Measurements from ENCODE around the gene CTNND1.
"Not testable (repeated sequence)": the region's sequence is repeated elsewhere in the genome, so short reads cannot be mapped to it uniquely, and the experiment has no call there.

Gene CTNND1, protein sequence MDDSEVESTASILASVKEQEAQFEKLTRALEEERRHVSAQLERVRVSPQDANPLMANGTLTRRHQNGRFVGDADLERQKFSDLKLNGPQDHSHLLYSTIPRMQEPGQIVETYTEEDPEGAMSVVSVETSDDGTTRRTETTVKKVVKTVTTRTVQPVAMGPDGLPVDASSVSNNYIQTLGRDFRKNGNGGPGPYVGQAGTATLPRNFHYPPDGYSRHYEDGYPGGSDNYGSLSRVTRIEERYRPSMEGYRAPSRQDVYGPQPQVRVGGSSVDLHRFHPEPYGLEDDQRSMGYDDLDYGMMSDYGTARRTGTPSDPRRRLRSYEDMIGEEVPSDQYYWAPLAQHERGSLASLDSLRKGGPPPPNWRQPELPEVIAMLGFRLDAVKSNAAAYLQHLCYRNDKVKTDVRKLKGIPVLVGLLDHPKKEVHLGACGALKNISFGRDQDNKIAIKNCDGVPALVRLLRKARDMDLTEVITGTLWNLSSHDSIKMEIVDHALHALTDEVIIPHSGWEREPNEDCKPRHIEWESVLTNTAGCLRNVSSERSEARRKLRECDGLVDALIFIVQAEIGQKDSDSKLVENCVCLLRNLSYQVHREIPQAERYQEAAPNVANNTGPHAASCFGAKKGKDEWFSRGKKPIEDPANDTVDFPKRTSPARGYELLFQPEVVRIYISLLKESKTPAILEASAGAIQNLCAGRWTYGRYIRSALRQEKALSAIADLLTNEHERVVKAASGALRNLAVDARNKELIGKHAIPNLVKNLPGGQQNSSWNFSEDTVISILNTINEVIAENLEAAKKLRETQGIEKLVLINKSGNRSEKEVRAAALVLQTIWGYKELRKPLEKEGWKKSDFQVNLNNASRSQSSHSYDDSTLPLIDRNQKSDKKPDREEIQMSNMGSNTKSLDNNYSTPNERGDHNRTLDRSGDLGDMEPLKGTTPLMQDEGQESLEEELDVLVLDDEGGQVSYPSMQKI

DNA sequence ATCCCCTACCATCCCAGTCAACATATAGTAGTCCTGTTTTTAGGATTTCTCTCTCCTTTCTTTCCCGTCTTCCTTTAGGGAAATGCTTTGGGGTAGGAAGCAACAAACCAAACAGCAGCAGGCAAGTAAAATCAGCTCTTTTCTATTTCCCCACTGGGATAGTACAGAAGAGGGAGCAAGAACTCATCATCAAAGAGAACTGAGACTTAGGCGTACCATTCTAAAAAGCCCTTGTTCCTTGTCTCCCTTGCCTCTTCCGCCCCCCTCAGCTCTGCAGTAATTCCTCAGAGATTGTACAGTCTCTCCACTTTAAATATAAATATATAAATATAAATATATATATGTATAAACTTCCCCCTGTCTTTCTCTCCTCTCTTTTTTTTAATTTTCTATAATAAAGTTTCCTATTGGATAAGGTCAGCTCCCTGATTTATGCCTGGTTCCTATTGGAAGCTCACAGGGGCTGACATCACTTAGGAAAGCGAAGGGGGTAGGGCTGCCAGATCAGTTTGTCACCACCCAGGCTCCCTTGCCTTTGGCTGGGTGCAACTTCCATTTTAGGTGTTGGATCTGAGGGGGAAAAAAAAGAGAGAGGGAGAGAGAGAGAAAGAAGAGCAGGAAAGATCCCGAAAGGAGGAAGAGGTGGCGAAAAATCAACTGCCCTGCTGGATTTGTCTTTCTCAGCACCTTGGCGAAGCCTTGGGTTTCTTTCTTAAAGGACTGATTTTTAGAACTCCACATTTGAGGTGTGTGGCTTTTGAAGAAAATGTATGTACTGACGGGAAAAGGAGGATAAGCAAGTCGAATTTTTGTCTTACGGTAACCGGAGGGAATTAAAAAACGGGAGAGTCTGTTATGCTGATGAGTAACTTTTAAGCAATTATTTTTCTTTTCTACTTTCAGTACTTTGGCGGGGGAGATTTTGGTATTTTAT lies at the start of gene CTNND1:
TSS of gene CTNND1 (plus strand) at position 502 of the 934 bp plus-strand sequence. CDS start 29,677 bp downstream, outside the sequence.
- peak in 57 of 58 donors; percentile 4 to 91 (median 74) for DNase-seq

DNA sequence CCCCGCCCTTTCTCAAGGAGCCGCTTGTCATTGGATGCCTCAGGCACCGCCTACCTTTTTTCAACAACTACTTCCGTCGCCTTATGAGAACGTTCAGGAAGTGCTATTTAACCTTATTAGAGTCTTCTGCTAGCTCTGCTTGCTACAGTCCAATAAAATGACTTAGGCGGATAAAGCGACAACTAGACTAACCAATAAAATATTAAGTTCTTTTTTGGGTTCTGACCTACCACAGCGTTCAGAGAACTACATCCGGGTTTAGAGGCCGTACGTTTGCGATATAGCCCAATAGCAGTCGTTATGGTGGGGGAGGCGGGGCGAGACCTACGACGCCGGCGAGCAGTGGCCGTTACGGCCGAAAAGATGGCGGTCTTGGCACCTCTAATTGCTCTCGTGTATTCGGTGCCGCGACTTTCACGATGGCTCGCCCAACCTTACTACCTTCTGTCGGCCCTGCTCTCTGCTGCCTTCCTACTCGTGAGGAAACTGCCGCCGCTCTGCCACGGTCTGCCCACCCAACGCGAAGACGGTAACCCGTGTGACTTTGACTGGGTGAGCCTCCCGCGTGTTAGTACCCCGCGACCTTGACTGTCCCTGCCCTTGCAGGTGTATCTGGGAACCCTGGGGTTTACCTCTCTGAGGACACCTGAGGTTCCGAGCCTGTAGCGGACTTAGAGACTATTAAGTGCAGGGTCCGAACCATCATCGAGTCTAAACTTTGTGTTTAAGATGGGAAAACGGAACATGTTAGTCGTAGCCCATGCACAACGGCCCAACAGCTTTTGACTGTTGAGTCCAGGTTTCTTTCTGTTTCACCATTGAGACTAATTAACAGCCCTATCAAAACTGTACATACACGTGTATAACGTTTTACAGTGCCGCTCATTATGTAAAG lies 49.1 kb upstream of the CTNND1 start, which contains the start of gene TMX2:
TSS of gene TMX2 (plus strand) at position 338 of the 895 bp plus-strand sequence. CDS start at position 364, 26 bp downstream.
- peak; percentile 47 to 99 (median 94) for DNase-seq

DNA sequence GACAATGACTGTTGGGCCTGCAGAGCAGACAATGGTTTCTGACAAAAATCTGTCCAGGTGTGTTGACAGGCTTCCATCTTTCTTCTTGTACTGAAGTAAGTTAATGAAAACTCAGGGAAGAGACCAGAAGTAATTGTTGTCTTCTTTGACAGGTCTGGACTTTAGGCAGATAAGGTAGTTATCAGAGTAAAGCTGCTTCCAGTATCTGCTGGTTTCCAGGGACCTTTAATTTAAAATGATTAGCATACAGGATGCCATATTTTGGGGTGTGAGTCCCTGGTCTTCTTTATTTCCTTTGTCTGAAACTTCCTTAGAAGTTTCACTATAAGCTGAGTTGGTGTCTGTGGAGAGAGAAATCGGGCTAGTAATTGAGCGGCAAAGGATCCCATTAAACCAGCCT lies 47.8 kb upstream of the CTNND1 start:
- no peak for DNase-seq

DNA sequence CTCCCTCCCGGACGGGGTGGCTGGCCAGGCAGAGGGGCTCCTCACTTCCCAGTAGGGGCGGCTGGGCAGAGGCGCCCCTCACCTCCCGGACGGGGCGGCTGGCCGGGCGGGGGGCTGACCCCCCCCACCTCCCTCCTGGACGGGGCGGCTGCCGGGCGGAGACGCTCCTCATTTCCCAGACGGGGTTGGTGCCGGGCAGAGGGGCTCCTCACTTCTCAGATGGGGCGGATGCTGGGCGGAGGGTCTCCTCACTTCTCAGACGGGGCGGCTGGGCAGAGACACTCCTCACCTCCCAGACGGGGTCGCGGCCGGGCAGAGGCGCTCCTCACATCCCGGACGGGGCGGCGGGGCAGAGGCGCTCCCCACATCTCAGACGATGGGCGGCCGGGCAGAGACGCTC lies 44.9 kb upstream of the CTNND1 start:
- DNase-seq, result not testable (repeated sequence)

DNA sequence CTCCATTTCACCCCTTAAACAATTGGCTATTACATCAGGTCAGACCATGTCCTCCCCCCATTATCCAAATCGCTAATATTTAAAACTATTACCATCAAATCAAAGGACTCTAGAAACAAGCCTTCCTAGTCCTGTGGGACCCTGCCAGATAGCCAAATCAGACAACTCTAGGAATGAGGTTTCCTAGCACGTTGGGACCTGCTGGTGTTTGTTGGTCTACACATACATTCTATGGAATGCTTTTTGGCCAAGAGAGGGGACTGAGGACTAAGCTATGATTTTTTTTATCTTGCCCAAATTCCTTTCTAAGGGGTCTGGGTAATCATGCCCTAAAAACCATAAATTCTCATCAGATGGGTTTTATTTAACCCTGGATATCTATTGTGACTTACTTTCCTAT lies 34.4 kb upstream of the CTNND1 start:
- DNase-seq, result no peak

DNA sequence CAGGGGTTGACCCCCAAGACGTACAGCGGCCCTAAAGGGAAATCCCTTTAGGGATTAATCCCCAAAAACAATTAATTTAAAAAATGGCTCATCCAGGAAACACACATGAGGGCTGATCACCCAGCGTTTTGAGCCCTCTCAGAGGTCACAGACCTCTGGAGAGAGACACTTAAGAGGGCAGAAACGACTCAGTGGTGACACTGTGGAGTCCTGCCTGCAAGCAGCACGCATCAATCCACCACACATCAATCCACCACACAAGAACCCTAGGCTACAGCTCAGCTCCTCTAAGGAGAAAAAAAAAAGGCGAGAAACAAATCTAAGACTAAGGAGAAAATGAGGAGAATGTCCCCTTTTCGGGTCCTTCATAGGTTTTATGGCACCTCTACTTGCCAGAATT lies 32.8 kb upstream of the CTNND1 start:
- DNase-seq, result no peak

DNA sequence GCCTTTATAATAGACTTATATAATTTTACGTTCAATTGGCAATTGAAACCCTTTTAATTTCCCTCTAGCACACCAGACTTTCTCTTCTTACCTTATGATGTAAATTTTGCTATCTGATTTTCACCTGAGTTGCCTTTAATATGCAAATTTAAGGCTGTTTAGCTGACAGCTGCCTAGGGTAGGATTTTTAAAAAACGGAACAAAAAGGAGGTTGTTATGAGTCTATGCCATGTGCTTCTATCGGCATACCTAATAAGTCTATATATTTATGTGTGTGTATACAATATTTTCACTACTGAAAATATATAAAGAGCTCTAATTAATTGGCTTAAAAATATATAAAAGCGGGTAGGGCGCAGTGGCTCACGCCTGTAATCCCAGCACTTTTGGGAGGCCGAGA lies 32.1 kb upstream of the CTNND1 start:
- no peak for DNase-seq

DNA sequence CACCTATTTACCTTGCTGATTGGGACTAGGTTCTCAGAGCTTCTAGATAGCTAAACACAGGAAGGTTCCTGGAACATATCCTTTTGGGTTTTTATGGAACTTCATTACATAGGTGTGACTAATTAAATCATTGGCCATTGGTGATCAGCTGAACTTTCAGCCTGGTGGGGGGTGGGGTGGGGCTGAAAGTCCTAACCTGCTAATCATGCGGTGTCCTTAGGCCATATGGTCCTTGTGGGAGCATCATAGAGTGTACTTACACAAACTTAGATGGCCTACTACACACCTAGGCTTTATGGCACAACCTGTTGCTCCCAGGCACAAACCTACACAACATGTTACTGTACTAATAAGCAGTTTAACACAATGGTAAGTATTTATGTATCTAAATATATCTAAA lies 28.9 kb upstream of the CTNND1 start:
- DNase-seq, result no peak

DNA sequence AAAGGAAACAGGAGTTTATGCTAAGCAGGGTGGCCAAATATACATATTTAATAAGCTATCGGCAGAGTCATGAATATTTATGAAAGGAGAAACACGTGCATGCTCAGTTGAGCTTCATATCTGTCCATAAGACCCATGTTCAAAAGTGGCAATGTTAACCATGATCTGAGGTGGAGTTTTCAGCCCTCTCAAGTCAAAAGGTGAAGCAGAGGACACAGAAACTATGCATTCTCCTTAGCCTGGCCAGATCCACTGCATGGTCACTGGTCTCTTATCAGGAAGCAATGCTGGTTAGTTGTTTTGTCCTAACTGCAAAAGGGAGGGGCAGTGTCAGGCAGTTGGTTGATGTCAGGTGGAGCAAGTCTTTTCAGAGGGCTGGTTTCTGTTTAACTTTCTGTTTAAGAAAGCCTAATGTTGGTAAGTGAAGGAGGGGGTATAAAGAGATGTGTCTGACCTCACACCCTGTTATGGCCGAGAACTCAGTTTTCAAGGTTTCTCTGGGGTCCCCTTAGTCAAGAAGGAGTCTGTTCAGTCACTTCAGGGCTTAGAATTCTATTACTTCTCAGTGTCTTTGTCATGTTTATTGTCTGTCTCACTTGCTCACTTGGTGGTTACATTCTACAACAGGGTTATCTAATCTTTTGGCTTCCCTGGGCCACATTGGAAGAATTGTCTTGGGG lies 25.8 kb upstream of the CTNND1 start:
- DNase-seq, result no peak

DNA sequence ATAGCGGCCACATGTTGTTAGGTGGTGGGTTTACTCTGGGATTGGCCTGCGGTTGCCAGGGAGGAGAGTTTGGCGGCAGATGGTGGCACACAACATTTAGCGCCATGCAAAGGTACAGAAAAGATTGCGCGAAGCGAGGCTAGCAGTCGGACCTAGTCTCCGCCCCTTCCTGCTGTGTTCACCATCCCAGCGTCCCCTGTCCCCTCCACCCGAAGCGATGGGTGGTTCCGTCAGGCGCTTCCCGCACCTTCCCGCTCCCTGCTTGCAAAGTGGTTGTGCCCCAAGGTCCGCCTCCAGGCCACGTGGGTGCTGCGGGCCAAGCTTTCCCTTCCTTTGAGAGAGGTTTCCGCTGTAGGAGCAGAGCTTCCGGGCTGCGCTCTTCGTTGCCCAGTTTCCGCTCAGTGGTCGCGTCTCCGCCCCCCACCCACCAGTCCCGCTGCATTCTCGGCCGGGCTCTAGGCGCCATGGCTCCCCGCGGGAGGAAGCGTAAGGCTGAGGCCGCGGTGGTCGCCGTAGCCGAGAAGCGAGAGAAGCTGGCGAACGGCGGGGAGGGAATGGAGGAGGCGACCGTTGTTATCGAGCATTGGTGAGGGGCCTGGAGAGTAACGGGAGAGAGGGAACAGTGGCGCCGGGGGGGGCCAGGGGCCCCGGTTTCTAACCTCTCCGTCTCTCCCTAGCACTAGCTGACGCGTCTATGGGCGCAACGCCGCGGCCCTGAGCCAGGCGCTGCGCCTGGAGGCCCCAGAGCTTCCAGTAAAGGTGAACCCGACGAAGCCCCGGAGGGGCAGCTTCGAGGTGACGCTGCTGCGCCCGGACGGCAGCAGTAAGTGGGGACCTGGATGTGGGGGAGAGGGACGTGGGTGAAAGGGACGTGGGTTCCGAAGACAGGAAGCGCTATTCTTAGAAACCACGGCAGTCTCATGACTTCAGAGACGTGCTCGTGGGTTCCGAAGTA lies 20.2 kb upstream of the CTNND1 start, which contains the start of gene SELENOH:
TSS of gene SELENOH (plus strand) at position 360 of the 955 bp plus-strand sequence. CDS start at position 465, 105 bp downstream.
- DNase-seq, result peak; percentile 40 to 98 (median 93)

DNA sequence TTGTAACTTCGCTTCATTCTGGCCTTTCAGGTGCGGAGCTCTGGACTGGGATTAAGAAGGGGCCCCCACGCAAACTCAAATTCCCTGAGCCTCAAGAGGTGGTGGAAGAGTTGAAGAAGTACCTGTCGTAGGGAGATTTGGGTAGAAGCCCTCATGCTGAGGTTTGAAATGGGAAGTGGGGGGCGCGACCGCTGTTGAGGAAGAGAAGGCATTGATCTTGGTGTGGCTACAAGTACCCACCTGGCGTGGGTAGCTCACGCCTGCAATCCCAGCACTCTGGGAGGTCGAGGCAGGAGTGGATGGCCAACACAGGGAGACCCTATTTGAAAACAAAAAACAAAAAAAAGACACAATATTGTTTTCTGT lies 19.5 kb upstream of the CTNND1 start:
- DNase-seq, result no peak

DNA sequence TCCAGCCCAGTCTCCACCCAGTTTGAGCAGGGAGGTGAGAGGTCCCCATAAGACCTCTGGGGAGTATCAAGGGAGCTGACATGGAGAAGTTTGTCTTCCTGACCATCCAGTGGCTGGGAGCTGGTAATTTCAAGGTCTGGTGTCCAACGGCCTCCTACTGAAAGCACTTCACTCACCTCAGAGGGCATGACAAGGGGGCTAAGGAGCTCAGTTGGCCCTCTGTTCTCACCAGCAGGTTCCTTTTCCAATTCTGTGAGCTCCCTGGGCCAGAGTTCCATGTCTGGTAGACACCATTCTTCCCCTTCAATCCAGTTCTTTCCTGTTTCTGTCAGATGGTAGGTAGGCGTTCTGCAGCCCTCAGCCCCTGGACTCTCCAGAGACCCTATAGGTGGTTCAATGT lies 17.2 kb upstream of the CTNND1 start:
- DNase-seq, result no peak

DNA sequence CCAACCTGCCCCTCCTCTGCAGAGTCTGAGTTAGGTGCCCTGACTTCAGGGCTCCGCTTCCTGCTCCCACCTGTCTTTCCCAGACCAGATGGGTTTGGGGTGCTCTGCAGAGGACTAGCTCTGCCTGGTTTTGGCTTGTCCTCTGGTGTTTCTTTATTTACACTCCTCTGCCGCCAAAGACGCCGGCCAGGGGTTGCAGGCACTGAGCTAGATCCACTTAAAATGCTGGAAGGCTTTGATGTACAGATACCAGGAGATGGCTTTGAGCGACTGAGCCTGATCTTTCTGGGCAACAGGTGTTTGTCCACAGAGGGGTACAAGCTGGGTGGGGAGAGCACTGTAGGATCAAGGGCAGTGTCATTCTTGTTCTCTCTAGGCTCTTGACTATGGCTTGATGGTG lies 16.4 kb upstream of the CTNND1 start:
- DNase-seq, result no peak

DNA sequence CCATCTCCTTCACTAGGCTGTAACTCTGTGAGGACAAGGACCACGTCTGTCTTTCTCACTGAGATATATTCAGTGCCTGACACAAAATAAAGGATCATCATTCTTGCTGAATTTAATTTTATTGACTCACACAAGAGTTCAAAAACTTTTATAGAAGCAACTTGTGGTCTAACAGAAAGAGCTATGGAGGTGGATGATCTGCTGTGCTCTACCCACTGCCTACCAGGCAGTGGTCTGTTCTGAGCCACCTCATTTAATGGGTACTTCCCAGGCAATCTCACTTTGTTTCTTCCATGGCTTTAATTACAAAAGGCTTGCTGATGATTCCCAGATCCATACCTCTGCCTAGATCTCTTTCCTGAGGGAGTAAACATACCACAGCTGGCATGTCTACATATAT lies 14.7 kb upstream of the CTNND1 start:
- DNase-seq, result no peak

DNA sequence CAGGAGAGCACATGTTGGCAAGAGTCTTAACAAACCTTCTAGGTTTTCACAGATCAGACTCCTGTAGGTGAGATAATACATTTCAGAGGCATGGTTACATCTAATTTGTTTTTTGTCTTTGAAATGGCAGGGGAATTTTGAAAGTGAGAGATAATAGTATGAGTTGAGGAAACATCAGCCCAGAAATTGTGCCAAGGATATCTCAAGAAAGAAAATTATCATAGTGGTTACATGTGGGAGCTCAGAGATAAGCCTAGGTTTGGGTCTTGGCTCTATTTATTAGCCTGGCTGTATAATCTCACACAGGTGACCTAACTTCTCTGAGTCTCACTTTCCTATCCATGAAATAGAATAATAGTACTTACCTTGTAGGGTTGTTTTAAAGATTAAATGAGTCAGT lies 10.4 kb upstream of the CTNND1 start:
- DNase-seq, result no peak

DNA sequence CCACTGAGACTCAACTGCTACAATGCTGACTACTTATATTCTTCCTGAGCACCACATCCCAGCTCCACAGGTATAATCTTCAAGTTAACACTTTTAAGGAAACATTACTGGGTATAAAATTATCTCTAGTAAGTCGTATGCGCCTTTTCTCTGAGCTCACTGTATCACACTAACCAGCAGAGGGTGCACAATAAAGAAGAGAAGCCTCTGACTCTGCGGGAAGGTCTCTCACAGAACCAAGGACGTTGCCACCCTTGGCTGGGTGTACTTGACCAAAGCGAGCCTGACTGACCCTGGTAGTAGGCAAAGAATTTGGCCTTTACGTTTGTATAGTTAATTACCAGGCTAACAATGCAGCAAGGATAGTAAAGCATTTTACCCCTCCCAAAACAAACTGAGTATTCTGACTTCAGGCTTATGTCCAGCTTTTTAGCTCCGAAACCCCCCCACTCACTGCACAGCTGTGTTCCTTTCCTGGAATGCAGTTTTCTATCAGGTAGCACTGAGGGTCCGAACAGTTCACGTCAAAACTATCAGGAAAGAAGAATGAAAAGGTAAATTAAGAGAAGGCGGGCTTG lies 9.8 kb upstream of the CTNND1 start, which contains the start of gene BTBD18:
TSS of gene BTBD18 (minus strand) at position 144 of the 578 bp plus-strand sequence. CDS start 631 bp downstream, outside the sequence.
- DNase-seq, result peak in 1 of 58 donors; percentile 25

DNA sequence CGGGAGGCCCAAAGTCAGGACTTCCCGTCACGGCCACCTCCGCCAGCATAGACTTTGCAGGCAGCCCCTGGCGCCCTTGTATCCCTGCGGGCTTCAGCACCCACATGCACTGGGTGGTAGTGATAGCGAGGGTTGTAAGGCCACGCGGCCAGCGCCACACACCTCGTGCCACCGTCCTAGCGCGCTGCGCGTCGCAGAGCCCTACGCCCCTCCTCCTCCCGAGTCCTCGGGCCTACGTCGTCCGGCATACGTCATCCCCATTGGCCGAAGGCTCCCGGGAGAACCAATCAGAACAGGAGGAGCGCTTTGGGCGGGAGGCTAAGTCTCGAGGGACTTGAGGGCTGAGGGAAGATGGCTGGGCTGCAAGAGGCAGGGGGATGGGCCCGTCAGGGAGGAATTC lies 8.6 kb upstream of the CTNND1 start:
- no peak for DNase-seq

Data from anterior cingulate cortex (tissue), 58 donors.